ENCODE data around the gene SLC12A1.

DNA sequence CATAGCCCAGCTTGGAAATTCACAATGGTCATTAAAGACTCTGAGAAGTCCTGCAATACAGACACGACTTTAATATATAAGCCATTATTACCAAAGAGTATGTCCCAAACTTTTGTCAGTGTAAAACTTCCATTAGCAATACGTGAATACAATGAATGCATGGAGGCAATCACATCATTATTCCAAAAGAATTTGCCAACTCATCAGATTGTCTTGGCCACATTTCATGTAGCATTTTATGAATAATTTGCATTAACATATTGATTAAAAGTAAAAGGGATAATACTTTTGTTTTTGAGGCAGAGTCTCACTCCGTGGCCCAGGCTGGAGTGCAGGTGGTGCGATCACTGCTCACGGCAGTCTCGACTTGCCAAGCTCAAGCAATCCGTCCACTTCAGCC is 117.2 kb downstream of the SLC12A1 start:
- TF ChIP-seq CTCF (IDR thresholded peaks at IDR 0.05) = no peak
- TF ChIP-seq EZH2 (IDR thresholded peaks at IDR 0.05) = no peak
